K562 (cell line): Measurements from ENCODE around the gene PHF3. TPM values are rescaled to one million over a fixed set of nuclear protein-coding genes. Genes with fewer than 3 reads are reported as not detected.

Experiments
- ADNP ChIP-seq: fragments of 200-800 bp; sonication (Bioruptor generic); IDR thresholded peaks from 2 replicates; pipeline ENCODE4 v1.6.1; 2016; ENCODE audit warnings: missing genetic modification characterization, missing compliant biosample characterization
- BCOR ChIP-seq: fragments of 450-650 bp; IDR thresholded peaks from 2 replicates; pipeline ENCODE4 v1.6.1; 2016
- BDP1 ChIP-seq: IDR thresholded peaks from 3 replicates; pipeline ENCODE4 v1.6.1; 2011; ENCODE audit not compliant: insufficient read length, insufficient read depth
- E2F3 ChIP-seq: fragments of 250-450 bp; sonication (Bioruptor Pico); IDR thresholded peaks from 2 replicates; pipeline ENCODE4 v1.4.0; 2020; ENCODE audit warnings: mild to moderate bottlenecking
- ETV5 ChIP-seq: sonication (generic); formaldehyde crosslinking; IDR thresholded peaks from 2 replicates; pipeline ENCODE4 v1.4.0; 2020; ENCODE audit warnings: low read depth, mild to moderate bottlenecking, missing genetic modification reagents
- FIP1L1 ChIP-seq: fragments of 200-400 bp; formaldehyde crosslinking; IDR thresholded peaks from 2 replicates; pipeline ENCODE4 v1.6.1; 2018; ENCODE audit warnings: mild to moderate bottlenecking, low read depth, low read length; ENCODE audit not compliant: poor library complexity, severe bottlenecking
- FOXM1 ChIP-seq, 2 experiments: fragments of 450-650 bp in 1 of 2; sonication (generic) in 1 of 2; formaldehyde crosslinking in 1 of 2; IDR thresholded peaks; 2 replicates each; pipeline versions ENCODE4 v1.6.1 to v1.9.0; 2017 to 2022; ENCODE audit warnings: low read depth in 2 of 2, mild to moderate bottlenecking in 2 of 2, missing genetic modification reagents in 1 of 2, moderate library complexity in 1 of 2
- GABPA ChIP-seq: fragments of 200-800 bp; sonication (Bioruptor generic); conservative IDR thresholded peaks from 2 replicates; pipeline ENCODE4 v1.6.1; 2016; ENCODE audit warnings: low read depth, missing genetic modification characterization, missing compliant biosample characterization
- MAFG ChIP-seq: fragments of 450-650 bp; conservative IDR thresholded peaks from 2 replicates; pipeline ENCODE4 v1.6.1; 2016; ENCODE audit warnings: missing genetic modification characterization, missing compliant biosample characterization
- MEF2A ChIP-seq: IDR thresholded peaks from 2 replicates; pipeline ENCODE4 v1.6.1; 2011; ENCODE audit warnings: low read depth, mild to moderate bottlenecking, low read length, moderate library complexity; ENCODE audit not compliant: control insufficient read depth
- PHF20 ChIP-seq: fragments of 450-650 bp; IDR thresholded peaks from 2 replicates; pipeline ENCODE4 v1.6.1; 2018; ENCODE audit not compliant: partially characterized antibody
- PTTG1 ChIP-seq: fragments of 450-650 bp; IDR thresholded peaks from 2 replicates; pipeline ENCODE4 v1.6.1; 2016; ENCODE audit warnings: low read depth, mild to moderate bottlenecking, missing genetic modification characterization, missing compliant biosample characterization
- SP2 ChIP-seq: IDR thresholded peaks from 2 replicates; pipeline ENCODE4 v1.6.1; 2011; ENCODE audit warnings: mild to moderate bottlenecking, low read depth, low read length, moderate library complexity; ENCODE audit not compliant: poor library complexity, severe bottlenecking; ENCODE audit errors: extremely low read depth
- SUPT5H ChIP-seq: fragments of 450-650 bp; IDR thresholded peaks from 2 replicates; pipeline ENCODE4 v1.6.1; 2016
- TAF15 ChIP-seq: fragments of 200-400 bp; formaldehyde crosslinking; IDR thresholded peaks from 2 replicates; pipeline ENCODE4 v1.6.1; 2017; ENCODE audit warnings: mild to moderate bottlenecking, low read depth, low read length, moderate library complexity
- TEAD4 ChIP-seq, 2 experiments: sonication (generic) in 1 of 2; formaldehyde crosslinking in 1 of 2; IDR thresholded peaks; 2 replicates each; pipeline versions ENCODE4 v1.6.1 to v1.8.0; 2012 to 2022; ENCODE audit warnings: borderline replicate concordance in 1 of 2, inconsistent platforms in 1 of 2, low read length in 1 of 2, mild to moderate bottlenecking in 1 of 2, missing genetic modification reagents in 1 of 2
- ZKSCAN3 ChIP-seq: fragments of 250-450 bp; sonication (Bioruptor Pico); IDR thresholded peaks from 2 replicates; pipeline ENCODE4 v1.4.0; 2020
- ZNF121 ChIP-seq: sonication (generic); formaldehyde crosslinking; conservative IDR thresholded peaks from 2 replicates; pipeline ENCODE4 v1.8.0; 2022; ENCODE audit warnings: missing genetic modification reagents
- ZNF124 ChIP-seq: sonication (generic); formaldehyde crosslinking; IDR thresholded peaks from 2 replicates; pipeline ENCODE4 v1.8.1; 2022; ENCODE audit warnings: missing genetic modification reagents
- ZNF146 ChIP-seq: IDR thresholded peaks from one replicate; pipeline ENCODE4 v1.6.1; 2018; ENCODE audit warnings: missing compliant biosample characterization; ENCODE audit not compliant: unreplicated experiment
- ZNF584 ChIP-seq: fragments of 200-800 bp; sonication (Bioruptor generic); IDR thresholded peaks from 2 replicates; pipeline ENCODE4 v1.6.1; 2016; ENCODE audit warnings: low read depth, mild to moderate bottlenecking, missing genetic modification characterization, missing compliant biosample characterization
- polyA plus RNA-seq, 8 experiments: library from polyadenylated mRNA; depleted of rRNA in 4 of 8; stranded (reverse) in 5 of 8; unstranded in 3 of 8; fragments of >200 nt; fragmentation: Nextera tagmentation in 2 of 8; fragmentation: Illumina TruSeq in 1 of 8; extraction: Ambion mirVana in 2 of 8; extraction: Trizol in 1 of 8; gene quantifications; 2 replicates each; pipeline versions ENCODE4 v1.2.1 to v1.2.3, GENCODE V29; 2011 to 2014; ENCODE audit warnings: inconsistent platforms in 1 of 8, missing spikeins in 1 of 8
- total RNA-seq, 7 experiments: library from RNA; depleted of rRNA in 6 of 7; stranded (reverse); fragments of >200 nt in 6 of 7; fragmentation: Illumina TruSeq in 2 of 7; extraction: Trizol in 2 of 7; gene quantifications; 2 replicates each; pipeline versions ENCODE4 v1.2.1 to v1.2.3, GENCODE V29; 2011 to 2021; ENCODE audit warnings: low replicate concordance in 1 of 7
- TF ChIP-seq, protein P1 (sequence below): fragments of 250-450 bp; sonication (Bioruptor Pico); IDR thresholded peaks from 2 replicates; pipeline ENCODE4 v1.4.0; 2020; ENCODE audit warnings: borderline replicate concordance
- TF ChIP-seq, protein P2 (sequence below): sonication (generic); formaldehyde crosslinking; IDR thresholded peaks from 2 replicates; pipeline ENCODE4 v1.8.0; 2022; ENCODE audit warnings: mild to moderate bottlenecking, low read depth, missing genetic modification reagents
- TF ChIP-seq, protein P3 (sequence below): sonication (generic); formaldehyde crosslinking; IDR thresholded peaks from 2 replicates; pipeline ENCODE4 v1.8.0; 2023; ENCODE audit warnings: mild to moderate bottlenecking, missing genetic modification reagents

Gene PHF3
- total and polyA plus RNA-seq, 9 of the 15 experiments (the other 6 are each of a cell fraction or from before 2014, with no cell fraction given): 8.1 to 51.2 (median 30.9) TPM

DNA sequence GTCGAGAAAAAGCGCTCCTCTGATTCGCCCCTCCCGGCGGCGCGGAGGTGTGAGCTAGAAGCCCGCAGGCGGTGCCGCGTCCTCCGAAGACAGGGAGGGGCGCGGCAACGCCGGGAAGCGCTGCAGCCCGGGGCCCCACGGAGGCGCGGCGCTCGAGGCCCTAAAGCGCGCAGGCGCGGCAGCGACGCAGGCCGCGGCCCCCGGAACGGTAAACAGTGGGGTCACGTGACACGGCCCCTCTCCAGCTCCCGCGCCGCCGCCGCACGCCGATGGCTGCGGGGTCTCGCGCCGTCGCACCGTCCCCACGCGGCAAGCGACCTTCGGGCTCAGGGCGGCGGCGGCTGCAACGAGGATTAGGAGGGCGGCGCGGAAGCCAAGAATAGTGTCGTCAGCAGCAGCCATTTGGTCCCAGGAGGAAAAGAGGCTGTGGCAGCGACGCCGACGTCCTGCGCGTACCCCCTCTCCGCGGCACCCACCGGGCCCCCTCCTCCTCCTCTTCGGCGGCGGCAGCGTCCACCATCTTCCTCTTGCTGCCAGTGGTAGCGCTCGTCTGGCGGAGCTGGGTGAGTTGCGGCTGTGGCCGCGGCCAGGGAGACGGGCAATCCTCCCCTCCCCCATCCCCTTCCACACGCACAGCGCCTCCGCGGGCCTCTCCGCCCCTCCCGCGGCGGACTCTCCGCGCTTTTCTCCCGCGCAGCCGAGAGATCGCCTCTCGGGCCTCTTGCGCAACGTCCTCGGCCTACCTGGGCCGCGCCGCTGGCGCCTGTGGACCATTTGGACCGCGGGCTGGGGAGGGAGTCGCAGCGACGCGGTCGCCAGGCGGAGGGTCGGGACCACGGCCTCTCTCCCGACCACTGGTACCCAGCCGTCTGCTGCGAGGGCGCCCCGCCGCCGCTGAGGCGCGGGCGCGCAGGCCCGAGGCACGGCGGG, at the start of gene PHF3 (continued):
- no peak for TF ChIP-seq ZNF121 (CRISPR knock-in tag)
- peak; percentile 65 for TF ChIP-seq PHF20
- TF ChIP-seq ADNP (tag): no peak
- TF ChIP-seq TEAD4 (IDR thresholded peaks at IDR 0.05; ENCODE audit: low read length): no peak
- no peak for TF ChIP-seq TEAD4 (CRISPR knock-in tag; IDR thresholded peaks at IDR 0.05; ENCODE audit: borderline replicate concordance)
- TF ChIP-seq FIP1L1: peak; percentile 95
- no peak for TF ChIP-seq MAFG
- no peak for TF ChIP-seq SP2
- TF ChIP-seq BDP1: no peak
- no peak for TF ChIP-seq ZNF584 (CRISPR knock-in tag)
- TF ChIP-seq, protein P1, sequence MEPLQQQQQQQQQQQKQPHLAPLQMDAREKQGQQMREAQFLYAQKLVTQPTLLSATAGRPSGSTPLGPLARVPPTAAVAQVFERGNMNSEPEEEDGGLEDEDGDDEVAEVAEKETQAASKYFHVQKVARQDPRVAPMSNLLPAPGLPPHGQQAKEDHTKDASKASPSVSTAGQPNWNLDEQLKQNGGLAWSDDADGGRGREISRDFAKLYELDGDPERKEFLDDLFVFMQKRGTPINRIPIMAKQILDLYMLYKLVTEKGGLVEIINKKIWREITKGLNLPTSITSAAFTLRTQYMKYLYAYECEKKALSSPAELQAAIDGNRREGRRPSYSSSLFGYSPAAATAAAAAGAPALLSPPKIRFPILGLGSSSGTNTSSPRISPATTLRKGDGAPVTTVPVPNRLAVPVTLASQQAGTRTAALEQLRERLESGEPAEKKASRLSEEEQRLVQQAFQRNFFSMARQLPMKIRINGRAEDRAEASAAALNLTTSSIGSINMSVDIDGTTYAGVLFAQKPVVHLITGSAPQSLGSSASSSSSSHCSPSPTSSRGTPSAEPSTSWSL (CRISPR knock-in tag): no peak
- no peak for TF ChIP-seq ZKSCAN3
- no peak; the same call in 1 of the 2 replicates for TF ChIP-seq ETV5 (CRISPR knock-in tag)
- no peak for TF ChIP-seq TAF15
- TF ChIP-seq ZNF146: no peak
- TF ChIP-seq FOXM1 (IDR thresholded peaks at IDR 0.05; ENCODE audit: low read depth): no peak
- 0 out of 2 replicates have a peak, but pooled peaks have one; percentile 81 for TF ChIP-seq FOXM1 (CRISPR knock-in tag; IDR thresholded peaks at IDR 0.05; ENCODE audit: low read depth)
- no peak for TF ChIP-seq MEF2A
- TF ChIP-seq, protein P2, sequence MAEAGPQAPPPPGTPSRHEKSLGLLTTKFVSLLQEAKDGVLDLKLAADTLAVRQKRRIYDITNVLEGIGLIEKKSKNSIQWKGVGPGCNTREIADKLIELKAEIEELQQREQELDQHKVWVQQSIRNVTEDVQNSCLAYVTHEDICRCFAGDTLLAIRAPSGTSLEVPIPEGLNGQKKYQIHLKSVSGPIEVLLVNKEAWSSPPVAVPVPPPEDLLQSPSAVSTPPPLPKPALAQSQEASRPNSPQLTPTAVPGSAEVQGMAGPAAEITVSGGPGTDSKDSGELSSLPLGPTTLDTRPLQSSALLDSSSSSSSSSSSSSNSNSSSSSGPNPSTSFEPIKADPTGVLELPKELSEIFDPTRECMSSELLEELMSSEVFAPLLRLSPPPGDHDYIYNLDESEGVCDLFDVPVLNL (CRISPR knock-in tag): peak; percentile 22; the same call in 1 of the 2 replicates
- 0 out of 2 replicates have a peak, but pooled peaks have one; percentile 33 for TF ChIP-seq GABPA (tag)
- TF ChIP-seq PTTG1 (tag): no peak
- TF ChIP-seq ZNF124 (CRISPR knock-in tag): no peak
- TF ChIP-seq SUPT5H: peak; percentile 68
- TF ChIP-seq BCOR: 0 out of 2 replicates have a peak, but pooled peaks have one; percentile 37
- TF ChIP-seq, protein P3, sequence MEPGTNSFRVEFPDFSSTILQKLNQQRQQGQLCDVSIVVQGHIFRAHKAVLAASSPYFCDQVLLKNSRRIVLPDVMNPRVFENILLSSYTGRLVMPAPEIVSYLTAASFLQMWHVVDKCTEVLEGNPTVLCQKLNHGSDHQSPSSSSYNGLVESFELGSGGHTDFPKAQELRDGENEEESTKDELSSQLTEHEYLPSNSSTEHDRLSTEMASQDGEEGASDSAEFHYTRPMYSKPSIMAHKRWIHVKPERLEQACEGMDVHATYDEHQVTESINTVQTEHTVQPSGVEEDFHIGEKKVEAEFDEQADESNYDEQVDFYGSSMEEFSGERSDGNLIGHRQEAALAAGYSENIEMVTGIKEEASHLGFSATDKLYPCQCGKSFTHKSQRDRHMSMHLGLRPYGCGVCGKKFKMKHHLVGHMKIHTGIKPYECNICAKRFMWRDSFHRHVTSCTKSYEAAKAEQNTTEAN (CRISPR knock-in tag): 0 out of 2 replicates have a peak, but pooled peaks have one; percentile 64
- TF ChIP-seq E2F3: peak; percentile 82; the same call in 1 of the 2 replicates
